MM.1S (cell line): ENCODE data around the gene CLEC16A.

ENCODE experiments used
- DNase-seq: peaks from one replicate; pipeline ENCODE4 v3.0.0-alpha.2; 2015
- H2AFZ ChIP-seq: fragments of 300-600 bp; sonication (generic); 2 replicates; pipeline ENCODE4 v1.6.0; 2016; ENCODE audit warnings: antibody characterized with exemption, low read length
- H3F3A ChIP-seq: fragments of 300-600 bp; sonication (generic); 2 replicates; pipeline ENCODE4 v1.6.1; 2016; ENCODE audit warnings: mild to moderate bottlenecking, antibody characterized with exemption, low read length, moderate library complexity, mixed read lengths; ENCODE audit not compliant: insufficient read depth
- H3K27ac ChIP-seq: fragments of 300-600 bp; sonication (generic); 2 replicates; pipeline ENCODE4 v1.5.1; 2016; ENCODE audit warnings: mild to moderate bottlenecking, low read length
- H3K27me3 ChIP-seq: fragments of 300-600 bp; sonication (generic); replicated peaks from 2 replicates; pipeline ENCODE4 v1.6.0; 2016; ENCODE audit warnings: low read length; ENCODE audit not compliant: insufficient read depth
- H3K36me3 ChIP-seq: fragments of 300-600 bp; sonication (generic); replicated peaks from 2 replicates; pipeline ENCODE4 v1.6.1; 2016; ENCODE audit warnings: mild to moderate bottlenecking, low read length, mixed read lengths; ENCODE audit not compliant: insufficient read depth
- H3K4me1 ChIP-seq: fragments of 300-600 bp; sonication (generic); 2 replicates; pipeline ENCODE4 v1.6.1; 2016; ENCODE audit warnings: low read length, mixed read lengths
- H3K4me2 ChIP-seq: fragments of 300-600 bp; sonication (generic); 2 replicates; pipeline ENCODE4 v1.6.0; 2016; ENCODE audit warnings: low read depth, low read length
- H3K4me3 ChIP-seq: fragments of 300-600 bp; sonication (generic); 2 replicates; pipeline ENCODE4 v1.5.1; 2016; ENCODE audit warnings: low read length, mixed read lengths
- H3K79me2 ChIP-seq: fragments of 300-600 bp; sonication (generic); 2 replicates; pipeline ENCODE4 v1.6.1; 2016; ENCODE audit warnings: mixed run types, low read length, mixed read lengths
- H3K9ac ChIP-seq: fragments of 300-600 bp; sonication (generic); 2 replicates; pipeline ENCODE4 v1.6.1; 2016; ENCODE audit warnings: low read length, mixed read lengths
- H3K9me2 ChIP-seq: fragments of 300-600 bp; sonication (generic); replicated peaks from 2 replicates; pipeline ENCODE4 v1.6.1; 2016; ENCODE audit warnings: mild to moderate bottlenecking, low read length, mixed read lengths; ENCODE audit not compliant: insufficient read depth
- H3K9me3 ChIP-seq: fragments of 300-600 bp; sonication (generic); replicated peaks from 2 replicates; pipeline ENCODE4 v1.6.1; 2016; ENCODE audit warnings: mild to moderate bottlenecking, low read length, mixed read lengths; ENCODE audit not compliant: insufficient read depth
- H4K20me1 ChIP-seq: fragments of 300-600 bp; sonication (generic); 2 replicates; pipeline ENCODE4 v1.6.1; 2016; ENCODE audit warnings: mild to moderate bottlenecking, low read length, moderate library complexity, mixed read lengths; ENCODE audit not compliant: insufficient read depth
- EZH2 ChIP-seq: fragments of 300-600 bp; sonication (generic); optimal IDR thresholded peaks from 2 replicates; pipeline ENCODE3; 2017; ENCODE audit warnings: low read depth, mild to moderate bottlenecking, antibody characterized with exemption, low read length, mixed read lengths
- EZH2phosphoT487 ChIP-seq: fragments of 300-600 bp; sonication (generic); IDR thresholded peaks from 2 replicates; pipeline ENCODE4 v1.6.1; 2018; ENCODE audit warnings: antibody characterized with exemption, low read length
- TF ChIP-seq, protein P1 (sequence below): fragments of 300-600 bp; sonication (generic); IDR thresholded peaks from 2 replicates; pipeline ENCODE4 v1.5.1; 2016; ENCODE audit warnings: antibody characterized with exemption, low read length, mixed read lengths

The CLEC16A gene

GRCh38 chr16:11158018-11158417 lies 213.7 kb downstream of the CLEC16A start:
- no peaks in the 10 kb centered on the region for H3K27me3 ChIP-seq
- DNase-seq, result no peak
- no peaks in the 10 kb centered on the region for H3K36me3 ChIP-seq
- TF ChIP-seq EZH2 (no peak), EZH2phosphoT487 (no peak)
- TF ChIP-seq, protein P1, sequence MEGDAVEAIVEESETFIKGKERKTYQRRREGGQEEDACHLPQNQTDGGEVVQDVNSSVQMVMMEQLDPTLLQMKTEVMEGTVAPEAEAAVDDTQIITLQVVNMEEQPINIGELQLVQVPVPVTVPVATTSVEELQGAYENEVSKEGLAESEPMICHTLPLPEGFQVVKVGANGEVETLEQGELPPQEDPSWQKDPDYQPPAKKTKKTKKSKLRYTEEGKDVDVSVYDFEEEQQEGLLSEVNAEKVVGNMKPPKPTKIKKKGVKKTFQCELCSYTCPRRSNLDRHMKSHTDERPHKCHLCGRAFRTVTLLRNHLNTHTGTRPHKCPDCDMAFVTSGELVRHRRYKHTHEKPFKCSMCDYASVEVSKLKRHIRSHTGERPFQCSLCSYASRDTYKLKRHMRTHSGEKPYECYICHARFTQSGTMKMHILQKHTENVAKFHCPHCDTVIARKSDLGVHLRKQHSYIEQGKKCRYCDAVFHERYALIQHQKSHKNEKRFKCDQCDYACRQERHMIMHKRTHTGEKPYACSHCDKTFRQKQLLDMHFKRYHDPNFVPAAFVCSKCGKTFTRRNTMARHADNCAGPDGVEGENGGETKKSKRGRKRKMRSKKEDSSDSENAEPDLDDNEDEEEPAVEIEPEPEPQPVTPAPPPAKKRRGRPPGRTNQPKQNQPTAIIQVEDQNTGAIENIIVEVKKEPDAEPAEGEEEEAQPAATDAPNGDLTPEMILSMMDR, result no peak
- no peak overlapping the region for H2AFZ ChIP-seq
- no peaks in the 10 kb centered on the region for H3F3A ChIP-seq
- no peak overlapping the region for H3K4me3 ChIP-seq
- no peaks in the 10 kb centered on the region for H3K9me2 ChIP-seq
- no peak overlapping the region for H3K9ac ChIP-seq
- no peak overlapping the region for H3K4me2 ChIP-seq
- no peaks in the 10 kb centered on the region for H3K79me2 ChIP-seq
- H4K20me1 ChIP-seq, result no peaks in the 10 kb centered on the region
- no peaks in the 10 kb centered on the region for H3K4me1 ChIP-seq
- H3K9me3 ChIP-seq, result no peaks in the 10 kb centered on the region
- no peak overlapping the region for H3K27ac ChIP-seq

GRCh38 chr16:11159282-11159681 lies 214.9 kb downstream of the CLEC16A start:
- H2AFZ ChIP-seq, result no peak overlapping the region
- H3K79me2 ChIP-seq, result no peaks in the 10 kb centered on the region
- H3K27ac ChIP-seq, result no peak overlapping the region
- no peak overlapping the region for H3K4me2 ChIP-seq
- no peaks in the 10 kb centered on the region for H3K36me3 ChIP-seq
- no peaks in the 10 kb centered on the region for H4K20me1 ChIP-seq
- no peaks in the 10 kb centered on the region for H3K27me3 ChIP-seq
- H3K4me1 ChIP-seq, result no peaks in the 10 kb centered on the region
- no peak overlapping the region for H3K4me3 ChIP-seq
- TF ChIP-seq EZH2 (no peak), EZH2phosphoT487 (no peak)
- TF ChIP-seq, protein P1, result no peak
- H3K9me3 ChIP-seq, result no peaks in the 10 kb centered on the region
- H3F3A ChIP-seq, result no peaks in the 10 kb centered on the region
- H3K9me2 ChIP-seq, result no peaks in the 10 kb centered on the region
- no peak for DNase-seq
- no peak overlapping the region for H3K9ac ChIP-seq

DNA sequence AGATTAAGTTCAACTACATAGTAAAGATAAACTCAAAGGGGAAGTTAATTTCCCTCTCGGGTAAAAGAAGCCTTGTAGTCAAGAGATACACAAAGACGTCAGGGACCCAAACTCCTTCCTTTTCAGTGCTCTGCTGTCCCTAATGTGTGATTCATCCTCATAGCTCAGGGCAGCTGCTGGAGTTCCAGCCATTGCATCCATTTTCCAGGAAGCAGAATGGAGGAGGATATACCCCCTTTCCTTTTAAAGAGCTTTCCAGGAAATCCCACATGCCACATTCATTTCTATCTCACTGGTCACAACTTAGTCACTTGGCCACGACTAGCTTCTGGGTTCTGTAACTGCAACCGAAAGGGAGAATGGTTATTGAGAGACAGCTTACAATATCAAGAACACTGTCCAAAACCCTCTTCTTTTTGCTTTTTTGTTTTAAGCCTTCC lies 216.3 kb downstream of the CLEC16A start:
- Histone ChIP-seq H3K4me2 (no peak overlapping the region), H3K27me3 (no peaks in the 10 kb centered on the region), H3K4me3 (no peak overlapping the region), H3F3A (no peaks in the 10 kb centered on the region), H3K9me2 (no peaks in the 10 kb centered on the region), H3K79me2 (no peaks in the 10 kb centered on the region), H3K4me1 (no peaks in the 10 kb centered on the region), H3K36me3 (no peaks in the 10 kb centered on the region), H4K20me1 (no peaks in the 10 kb centered on the region), H3K9me3 (no peaks in the 10 kb centered on the region), H3K9ac (no peak overlapping the region), H2AFZ (no peak overlapping the region), H3K27ac (no peak overlapping the region)
- DNase-seq, result no peak
- TF ChIP-seq, protein P1, result no peak
- TF ChIP-seq EZH2phosphoT487, result no peak
- TF ChIP-seq EZH2, result no peak
